SK-N-SH (cell line): ENCODE measurements around the gene GRB2. TPM values are rescaled to one million over a fixed set of nuclear protein-coding genes. Genes with fewer than 3 reads are reported as not detected.

Source experiments
- CTCF ChIA-PET: fragments of 300-600, 350-600 bp; formaldehyde crosslinking; extraction: SDS; loops from one replicate; lab custom pipeline; 2021; lab: Yijun Ruan, JAX
- POLR2A ChIA-PET: fragments of 350-600 bp; sonication (Branson Sonifier 250); formaldehyde crosslinking; extraction: SDS; loops from one replicate; lab custom pipeline; 2020; ENCODE audit warnings: antibody characterized with exemption, inconsistent platforms; lab: Yijun Ruan, JAX
- DNase-seq: peaks from one replicate; pipeline ENCODE4 v3.0.0; 2012
- H2AFZ ChIP-seq: fragments of 200-600 bp; sonication (generic); 2 replicates; pipeline ENCODE4 v1.8.1; 2016; ENCODE audit warnings: antibody characterized with exemption, mild to moderate bottlenecking, low read depth
- H3F3A ChIP-seq: fragments of 200-600 bp; sonication (generic); replicated peaks from 2 replicates; pipeline ENCODE3; 2016; ENCODE audit warnings: antibody characterized with exemption, mild to moderate bottlenecking; ENCODE audit not compliant: insufficient read depth
- H3K27ac ChIP-seq, 2 experiments: fragments of 200-500 bp in 1 of 2; fragments of 200-600 bp in 1 of 2; sonication (Bioruptor generic) in 1 of 2; sonication (generic), shearing (Covaris generic) in 1 of 2; 2 replicates each; pipeline versions ENCODE4 v1.5.1 to v1.6.1; 2014 to 2016; ENCODE audit warnings: low read depth in 2 of 2, inconsistent platforms in 1 of 2, low read length in 1 of 2, mild to moderate bottlenecking in 1 of 2, mixed read lengths in 1 of 2
- H3K27me3 ChIP-seq: fragments of 200-600 bp; sonication (generic), shearing (Covaris generic); 2 replicates; pipeline ENCODE4 v1.6.1; 2016; ENCODE audit warnings: mixed run types; ENCODE audit not compliant: insufficient read depth
- H3K36me3 ChIP-seq, 2 experiments: fragments of 200-500 bp in 1 of 2; fragments of 200-600 bp in 1 of 2; sonication (Bioruptor generic) in 1 of 2; sonication (generic) in 1 of 2; replicated peaks in 1 of 2; 2 replicates each; pipeline versions ENCODE3 to v1.5.1; 2014 to 2016; ENCODE audit warnings: low read length in 1 of 2, mild to moderate bottlenecking in 1 of 2; ENCODE audit not compliant: insufficient read depth in 2 of 2, control insufficient read depth in 1 of 2
- H3K4me1 ChIP-seq, 2 experiments: fragments of 200-500 bp in 1 of 2; fragments of 200-600 bp in 1 of 2; sonication (Bioruptor generic) in 1 of 2; sonication (generic), shearing (Covaris generic) in 1 of 2; 2 replicates each; pipeline versions ENCODE4 v1.5.1 to v1.6.1; 2014 to 2016; ENCODE audit warnings: low read depth in 1 of 2, low read length in 1 of 2, mixed run types in 1 of 2; ENCODE audit not compliant: insufficient read depth in 2 of 2, control insufficient read depth in 1 of 2
- H3K4me2 ChIP-seq: fragments of 200-600 bp; sonication (generic), shearing (Covaris generic); 2 replicates; pipeline ENCODE4 v1.6.1; 2017; ENCODE audit warnings: mixed run types
- H3K4me3 ChIP-seq, 2 experiments: fragments of 200-500 bp in 1 of 2; fragments of 200-600 bp in 1 of 2; sonication (Bioruptor generic) in 1 of 2; sonication (generic), shearing (Covaris generic) in 1 of 2; 2 replicates each; pipeline versions ENCODE4 v1.5.1 to v1.8.1; 2014 to 2016; ENCODE audit warnings: low read depth in 2 of 2, inconsistent platforms in 1 of 2, low read length in 1 of 2, mild to moderate bottlenecking in 1 of 2, mixed read lengths in 1 of 2, moderate library complexity in 1 of 2
- H3K79me2 ChIP-seq: fragments of 200-600 bp; sonication (generic); 2 replicates; pipeline ENCODE4 v1.8.1; 2017; ENCODE audit warnings: mild to moderate bottlenecking; ENCODE audit not compliant: insufficient read depth
- H3K9ac ChIP-seq: fragments of 200-600 bp; sonication (generic); 2 replicates; pipeline ENCODE4 v1.6.1; 2017; ENCODE audit warnings: mixed run types
- H3K9me2 ChIP-seq: fragments of 200-600 bp; sonication (generic); 2 replicates; pipeline ENCODE4 v1.6.1; 2017; ENCODE audit warnings: mixed run types
- H3K9me3 ChIP-seq: fragments of 200-600 bp; sonication (generic); 2 replicates; pipeline ENCODE4 v1.6.1; 2017; ENCODE audit warnings: mixed run types, mild to moderate bottlenecking, moderate library complexity
- H4K20me1 ChIP-seq: fragments of 200-600 bp; sonication (generic); 2 replicates; pipeline ENCODE4 v1.6.1; 2017; ENCODE audit warnings: mild to moderate bottlenecking, mixed run types; ENCODE audit not compliant: insufficient read depth
- CHD2 ChIP-seq: fragments of 150-350 bp; IDR thresholded peaks from 2 replicates; pipeline ENCODE4 v1.6.1; 2018; ENCODE audit warnings: low read length; ENCODE audit not compliant: partially characterized antibody
- CTCF ChIP-seq: fragments of 200-600 bp; sonication (generic); IDR thresholded peaks from 2 replicates; pipeline ENCODE4 v1.6.1; 2017; ENCODE audit warnings: antibody characterized with exemption, mild to moderate bottlenecking, moderate library complexity
- ELF1 ChIP-seq: IDR thresholded peaks from 2 replicates; pipeline ENCODE4 v1.4.0; 2012
- EP300 ChIP-seq, 2 experiments: IDR thresholded peaks; 2 replicates each; pipeline versions ENCODE4 v1.4.0 to v1.6.1; 2012; ENCODE audit warnings: borderline replicate concordance in 1 of 2, low read depth in 1 of 2, low read length in 1 of 2
- FOSL2 ChIP-seq: IDR thresholded peaks from 2 replicates; pipeline ENCODE4 v1.4.0; 2012; ENCODE audit warnings: low read depth, mild to moderate bottlenecking, moderate library complexity, borderline replicate concordance
- JUND ChIP-seq: IDR thresholded peaks from 2 replicates; pipeline ENCODE4 v1.4.0; 2012
- MAX ChIP-seq: IDR thresholded peaks from 2 replicates; pipeline ENCODE4 v1.4.0; 2012; ENCODE audit warnings: low read depth
- MEF2A ChIP-seq: IDR thresholded peaks from 2 replicates; pipeline ENCODE4 v1.4.0; 2012; ENCODE audit warnings: low read depth, borderline replicate concordance
- NFIC ChIP-seq: IDR thresholded peaks from 2 replicates; pipeline ENCODE4 v1.4.0; 2012; ENCODE audit warnings: borderline replicate concordance
- NRF1 ChIP-seq: IDR thresholded peaks from 2 replicates; pipeline ENCODE4 v1.6.1; 2012; ENCODE audit warnings: low read depth, mild to moderate bottlenecking, low read length
- POLR2AphosphoS5 ChIP-seq: IDR thresholded peaks from 2 replicates; pipeline ENCODE4 v1.6.1; 2012; ENCODE audit warnings: low read depth, low read length
- RAD21 ChIP-seq: IDR thresholded peaks from 2 replicates; pipeline ENCODE4 v1.6.1; 2012; ENCODE audit warnings: mild to moderate bottlenecking, low read length
- RXRA ChIP-seq: IDR thresholded peaks from 2 replicates; pipeline ENCODE4 v1.4.0; 2012; ENCODE audit warnings: low read depth, mild to moderate bottlenecking, borderline replicate concordance
- SMC3 ChIP-seq: IDR thresholded peaks from 2 replicates; pipeline ENCODE4 v1.6.1; 2012; ENCODE audit warnings: low read depth, low read length, improper control_type of control experiment
- TAF1 ChIP-seq: IDR thresholded peaks from 2 replicates; pipeline ENCODE4 v1.6.1; 2012; ENCODE audit warnings: low read depth, mild to moderate bottlenecking, low read length, moderate library complexity, borderline replicate concordance
- USF1 ChIP-seq: IDR thresholded peaks from 2 replicates; pipeline ENCODE4 v1.4.0; 2012; ENCODE audit warnings: low read depth, borderline replicate concordance
- polyA plus RNA-seq, 3 experiments: library from polyadenylated mRNA; depleted of rRNA; stranded (reverse); fragments of >200 nt; gene quantifications; 2 replicates each; pipeline ENCODE4 v1.2.3, GENCODE V29; 2012
- TF ChIP-seq, protein P1 (sequence below): fragments of 150-350 bp; IDR thresholded peaks from 2 replicates; pipeline ENCODE4 v1.6.1; 2017; ENCODE audit warnings: antibody characterized with exemption, low read length, low read depth, borderline replicate concordance

The GRB2 gene
- polyA plus RNA-seq, 1 of the 3 experiments (the other 2 are of a cell fraction): 89.6 TPM

DNA sequence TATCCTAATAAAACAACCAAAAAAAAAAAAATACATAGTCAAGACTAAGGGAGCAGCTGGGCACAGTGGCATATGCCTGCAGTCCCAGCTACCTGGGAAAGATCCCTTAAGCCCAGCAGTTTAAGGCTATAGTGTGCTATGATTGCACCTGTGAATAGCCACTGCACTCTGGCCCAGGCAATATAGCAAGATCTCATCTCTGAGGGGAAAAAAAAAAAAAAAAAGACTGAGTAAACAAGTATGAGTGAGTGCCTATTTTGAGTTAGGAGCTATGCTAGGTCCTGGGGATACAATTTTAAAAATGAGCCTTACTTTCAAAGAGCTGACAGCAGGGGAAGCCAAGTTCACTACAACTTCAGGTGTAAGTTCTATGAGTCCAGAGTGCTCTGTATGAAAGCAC is 55.4 kb downstream of the GRB2 start:
- H2AFZ ChIP-seq: no peak overlapping the region
- H3K4me1 ChIP-seq: peaks cover 11 to 13% of the 10 kb centered on the region in 2 experiments; a peak in 1 of 4 replicates
- no peak for TF ChIP-seq RAD21
- TF ChIP-seq SMC3: no peak
- no peak for TF ChIP-seq FOSL2
- TF ChIP-seq CTCF: no peak
- no peak for TF ChIP-seq JUND
- TF ChIP-seq MEF2A: no peak
- no peak for TF ChIP-seq USF1
- no peak for TF ChIP-seq POLR2AphosphoS5
- no peak for TF ChIP-seq EP300 (IDR thresholded peaks at IDR 0.05; ENCODE audit: borderline replicate concordance in 1 of 2, low read depth in 1 of 2, low read length in 1 of 2)
- no peak for TF ChIP-seq NFIC
- TF ChIP-seq RXRA: no peak
- TF ChIP-seq, protein P1, sequence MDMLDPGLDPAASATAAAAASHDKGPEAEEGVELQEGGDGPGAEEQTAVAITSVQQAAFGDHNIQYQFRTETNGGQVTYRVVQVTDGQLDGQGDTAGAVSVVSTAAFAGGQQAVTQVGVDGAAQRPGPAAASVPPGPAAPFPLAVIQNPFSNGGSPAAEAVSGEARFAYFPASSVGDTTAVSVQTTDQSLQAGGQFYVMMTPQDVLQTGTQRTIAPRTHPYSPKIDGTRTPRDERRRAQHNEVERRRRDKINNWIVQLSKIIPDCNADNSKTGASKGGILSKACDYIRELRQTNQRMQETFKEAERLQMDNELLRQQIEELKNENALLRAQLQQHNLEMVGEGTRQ: no peak
- TF ChIP-seq CHD2: no peak
- TF ChIP-seq ELF1: no peak
- no peak for TF ChIP-seq NRF1
- no peak for TF ChIP-seq TAF1
- no peak for TF ChIP-seq MAX
- no peak overlapping the region for H3K27ac ChIP-seq
- H3K9ac ChIP-seq: no peak overlapping the region
- peaks cover 0 to under 1% of the 10 kb centered on the region in 2 experiments for H3K36me3 ChIP-seq
- CTCF ChIA-PET: interaction anchor here (0.8 to 4.2 kb wide), 6 partner anchors 9 to 47 kb away, joined by 3 to 23 read pairs (median 4); no protein-coding TSS in a partner anchor
- no peaks in the 10 kb centered on the region for H3F3A ChIP-seq
- peaks cover 97% of the 10 kb centered on the region for H3K79me2 ChIP-seq
- POLR2A ChIA-PET: no interaction called here
- no peaks in the 10 kb centered on the region for H3K9me3 ChIP-seq
- no peak overlapping the region for H3K4me2 ChIP-seq
- no peaks in the 10 kb centered on the region for H3K9me2 ChIP-seq
- no peak for DNase-seq
- no peaks in the 10 kb centered on the region for H3K27me3 ChIP-seq
- H3K4me3 ChIP-seq: no peak overlapping the region
- peaks cover 74% of the 10 kb centered on the region for H4K20me1 ChIP-seq
